GM12878 (cell line): ENCODE data around the gene EFHD2. TPM values are rescaled to one million over a fixed set of nuclear protein-coding genes. Genes with fewer than 3 reads are reported as not detected.

Source experiments
- ATAC-seq: fragments of 200-7000 bp; cut with Tn5 transposase; 3 replicates; pipeline ENCODE4 v1.9.1; 2020; ENCODE audit warnings: mild to moderate bottlenecking, moderate library complexity
- BruUV-seq: library from RNA; stranded (reverse); fragments of 400-500 nt; replicated peaks from 2 replicates; lab custom pipeline; 2021; lab: Mats Ljungman, UMichigan
- CTCF ChIA-PET: fragments of 300-600 bp; sonication (Branson Sonifier 250); formaldehyde crosslinking; extraction: SDS; loops from one replicate; lab custom pipeline; 2021; ENCODE audit warnings: inconsistent platforms; lab: Yijun Ruan, JAX
- POLR2A ChIA-PET: fragments of 350-600 bp; formaldehyde crosslinking; extraction: SDS; loops from one replicate; lab custom pipeline; 2021; ENCODE audit warnings: inconsistent platforms; lab: Charles Lee
- RAD21 ChIA-PET: fragments of 300-600 bp; sonication (Branson Sonifier 250); formaldehyde crosslinking; loops from one replicate; lab custom pipeline; 2023; ENCODE audit warnings: antibody characterized with exemption; ENCODE audit not compliant: unreplicated experiment; lab: Charles Lee
- SMC1A ChIA-PET: fragments of 300-600 bp; sonication (Branson Sonifier 250); formaldehyde crosslinking; loops from one replicate; lab custom pipeline; 2023; ENCODE audit not compliant: unreplicated experiment, uncharacterized antibody; lab: Charles Lee
- DNase-seq: peaks from one replicate; pipeline ENCODE4 v3.0.0-alpha.2; 2011; ENCODE audit warnings: low read depth, low spot score
- FAIRE-seq: peaks from 3 replicates; lab custom pipeline; 2011; peaks lifted over from hg19 to GRCh38; lab: Jason Lieb, UNC
- H2AFZ ChIP-seq: 2 replicates; pipeline ENCODE4 v1.6.0; 2011; ENCODE audit warnings: low read depth, low read length, control low read depth; ENCODE audit not compliant: control insufficient read depth
- H3K27ac ChIP-seq: 2 replicates; pipeline ENCODE4 v1.5.1; 2011; ENCODE audit warnings: control low read depth; ENCODE audit not compliant: control insufficient read depth, insufficient read depth
- H3K27me3 ChIP-seq, 2 experiments: replicated peaks in 1 of 2; 2 replicates each; pipeline versions ENCODE4 v1.6.0 to v1.6.1; 2011; ENCODE audit warnings: low read length in 1 of 2; ENCODE audit not compliant: control insufficient read depth in 2 of 2, insufficient read depth in 2 of 2
- H3K36me3 ChIP-seq, 2 experiments: 2 replicates each; pipeline ENCODE4 v1.5.1; 2011; ENCODE audit warnings: low read length in 1 of 2; ENCODE audit not compliant: control insufficient read depth in 2 of 2, insufficient read depth in 2 of 2
- H3K4me1 ChIP-seq: 2 replicates; pipeline ENCODE4 v1.6.1; 2011; ENCODE audit warnings: mild to moderate bottlenecking, low read length, moderate library complexity, mixed read lengths; ENCODE audit not compliant: control insufficient read depth, insufficient read depth
- H3K4me2 ChIP-seq: 2 replicates; pipeline ENCODE4 v1.6.0; 2011; ENCODE audit warnings: control low read depth; ENCODE audit not compliant: control insufficient read depth, insufficient read depth
- H3K4me3 ChIP-seq: fragments of 200-600 bp; sonication (generic); 2 replicates; pipeline ENCODE4 v1.5.1; 2016
- H3K79me2 ChIP-seq: 2 replicates; pipeline ENCODE4 v1.6.0; 2011; ENCODE audit warnings: low read length; ENCODE audit not compliant: control insufficient read depth, insufficient read depth
- H3K9ac ChIP-seq: 2 replicates; pipeline ENCODE4 v1.8.0; 2011; ENCODE audit warnings: low read length, control low read depth, mixed read lengths; ENCODE audit not compliant: control insufficient read depth, insufficient read depth
- H3K9me3 ChIP-seq: replicated peaks from 3 replicates; pipeline ENCODE4 v1.5.1; 2011; ENCODE audit warnings: mild to moderate bottlenecking, low read length; ENCODE audit not compliant: control insufficient read depth, insufficient read depth
- H4K20me1 ChIP-seq: 2 replicates; pipeline ENCODE4 v1.6.0; 2011; ENCODE audit not compliant: control insufficient read depth, insufficient read depth
- BHLHE40 ChIP-seq, 2 experiments: fragments of 450-650 bp in 1 of 2; IDR thresholded peaks; 2 replicates each; pipeline ENCODE4 v1.6.1; 2011 to 2017; ENCODE audit warnings: low read depth in 2 of 2, borderline replicate concordance in 1 of 2, improper control_type of control experiment in 1 of 2, low read length in 1 of 2, mild to moderate bottlenecking in 1 of 2
- CBX3 ChIP-seq: fragments of 200-600 bp; sonication (generic); IDR thresholded peaks from 2 replicates; pipeline ENCODE4 v1.6.1; 2016; ENCODE audit warnings: low read depth, borderline replicate concordance
- FOXK2 ChIP-seq: fragments of 450-650 bp; IDR thresholded peaks from 2 replicates; pipeline ENCODE4 v1.6.1; 2017; ENCODE audit warnings: mild to moderate bottlenecking, moderate library complexity
- LARP7 ChIP-seq: fragments of 450-650 bp; IDR thresholded peaks from 2 replicates; pipeline ENCODE4 v1.6.1; 2017; ENCODE audit warnings: mild to moderate bottlenecking
- MEF2B ChIP-seq: fragments of 450-650 bp; IDR thresholded peaks from 2 replicates; pipeline ENCODE4 v1.6.1; 2018; ENCODE audit warnings: mild to moderate bottlenecking, moderate library complexity; ENCODE audit not compliant: partially characterized antibody, poor library complexity, severe bottlenecking
- NBN ChIP-seq: fragments of 450-650 bp; IDR thresholded peaks from 2 replicates; pipeline ENCODE4 v1.6.1; 2016
- NFIC ChIP-seq: IDR thresholded peaks from 2 replicates; pipeline ENCODE4 v1.6.1; 2012; ENCODE audit warnings: low read depth, mild to moderate bottlenecking, inconsistent platforms, low read length, moderate library complexity
- PML ChIP-seq: IDR thresholded peaks from 2 replicates; pipeline ENCODE4 v1.6.1; 2012; ENCODE audit warnings: low read length, inconsistent platforms
- SMC3 ChIP-seq: IDR thresholded peaks from 2 replicates; pipeline ENCODE4 v1.6.1; 2011; ENCODE audit warnings: low read length, improper control_type of control experiment, borderline replicate concordance
- TCF12 ChIP-seq: IDR thresholded peaks from 2 replicates; pipeline ENCODE4 v1.6.1; 2011; ENCODE audit warnings: low read depth, mild to moderate bottlenecking, low read length
- TCF3 ChIP-seq: IDR thresholded peaks from 2 replicates; pipeline ENCODE4 v1.6.1; 2012; ENCODE audit warnings: low read depth, mild to moderate bottlenecking, low read length, borderline replicate concordance; ENCODE audit not compliant: insufficient read depth
- ZSCAN29 ChIP-seq: fragments of 450-650 bp; IDR thresholded peaks from 2 replicates; pipeline ENCODE4 v1.6.1; 2017; ENCODE audit warnings: mild to moderate bottlenecking, moderate library complexity
- WGBS: methylation state at CpG from one replicate; pipeline ENCODE4 v1.1.6; 2016; ENCODE audit warnings: low lambda C conversion rate; ENCODE audit not compliant: insufficient replicate concordance, insufficient coverage; ENCODE audit errors: missing lambda C conversion rate; 5-methylcytosine and 5-hydroxymethylcytosine counted together
- in situ Hi-C: fragments of 300-500 bp; cut with MboI; formaldehyde crosslinking; loops from 9 replicates; pipeline ENCODE4 v1.14.3; 2018; ENCODE audit warnings: mixed read lengths
- intact Hi-C: fragments of 100-400 bp; cut with micrococcal nuclease; formaldehyde crosslinking; loops from one replicate; pipeline ENCODE4 v1.14.2; 2022; ENCODE audit not compliant: unreplicated experiment
- polyA plus RNA-seq, 11 experiments: library from polyadenylated mRNA; depleted of rRNA in 4 of 11; unstranded in 6 of 11; stranded (reverse) in 5 of 11; fragments of >200 nt; fragmentation: Nextera tagmentation in 4 of 11; fragmentation: Illumina TruSeq in 1 of 11; extraction: Ambion mirVana in 4 of 11; extraction: Trizol in 1 of 11; gene quantifications; 1 replicate in 1 of 11; 2 replicates in 10 of 11; pipeline versions ENCODE4 v1.2.1 to v1.2.3, GENCODE V29; 2011 to 2016; ENCODE audit warnings: inconsistent platforms in 2 of 11, missing spikeins in 2 of 11, low read depth in 1 of 11
- total RNA-seq, 4 experiments: library from RNA; depleted of rRNA in 3 of 4; stranded (reverse); fragments of >200 nt in 3 of 4; fragmentation: Illumina TruSeq in 1 of 4; extraction: Trizol in 1 of 4; gene quantifications; 2 replicates each; pipeline versions ENCODE4 v1.2.1 to v1.2.3, GENCODE V29; 2013 to 2021
- TF ChIP-seq, protein P1 (sequence below): IDR thresholded peaks from 2 replicates; pipeline ENCODE4 v1.6.1; 2012; ENCODE audit warnings: improper control_type of control experiment, low read depth, low read length; ENCODE audit not compliant: insufficient replicate concordance
- TF ChIP-seq, protein P2 (sequence below): IDR thresholded peaks from 2 replicates; pipeline ENCODE4 v1.6.1; 2011; ENCODE audit warnings: borderline replicate concordance, low read depth, mild to moderate bottlenecking, moderate library complexity, mixed read lengths, low read length; ENCODE audit not compliant: insufficient read depth; ENCODE audit errors: extremely low read length
- TF ChIP-seq, protein P3 (sequence below): fragments of 450-650 bp; IDR thresholded peaks from 2 replicates; pipeline ENCODE4 v1.6.1; 2017; ENCODE audit warnings: borderline replicate concordance

Gene EFHD2
- total and polyA plus RNA-seq, 10 of the 15 experiments (the other 5 are each of a cell fraction or from before 2014, with no cell fraction given) = 4.0 to 114 (median 66.1) TPM

DNA sequence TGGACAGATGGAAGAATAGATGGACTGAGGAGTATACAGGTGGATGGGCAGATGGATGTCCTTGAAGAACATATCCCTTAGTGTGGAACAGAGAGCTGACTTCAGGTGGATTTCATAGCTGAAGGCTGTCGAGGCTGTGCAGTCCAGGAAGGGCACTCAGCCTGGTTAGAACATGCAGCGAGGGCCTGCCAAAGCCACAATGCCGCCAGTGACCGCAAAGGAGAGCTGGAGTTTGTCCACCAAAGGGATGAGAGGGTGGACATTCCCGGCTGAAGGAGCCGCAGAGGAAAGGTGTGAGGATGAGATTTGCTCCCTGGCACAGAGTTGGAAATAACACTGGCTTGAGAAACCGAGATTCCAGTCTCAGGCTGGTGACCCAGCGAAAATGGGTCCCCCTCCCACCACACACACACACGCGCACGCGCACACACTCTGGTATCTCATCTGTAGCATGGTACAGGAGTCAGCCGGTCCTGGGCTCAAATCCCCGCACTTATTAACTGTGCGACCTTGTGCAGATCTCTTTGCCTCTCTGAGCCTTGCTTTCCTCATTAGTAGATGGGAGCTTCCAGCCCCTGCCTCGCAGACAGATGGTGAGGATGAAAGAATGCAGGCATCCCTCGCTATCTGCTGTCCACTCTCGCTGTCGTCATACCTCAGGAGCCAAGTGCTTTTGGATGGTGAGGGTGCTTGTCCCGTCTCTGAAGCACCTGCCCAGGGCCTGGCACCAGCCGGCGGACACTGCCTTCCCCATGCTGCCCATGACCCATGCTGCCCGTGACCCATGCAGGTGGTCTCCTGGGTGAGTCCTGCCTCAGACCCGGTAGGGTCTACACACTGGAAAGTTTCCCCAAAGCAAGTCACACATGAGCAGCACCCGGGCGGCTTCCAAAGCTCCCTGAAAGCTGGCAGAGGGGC is 26.8 kb upstream of the EFHD2 start (continued):
- no peak for TF ChIP-seq PML
- TF ChIP-seq LARP7 = no peak
- TF ChIP-seq ZSCAN29 = no peak
- TF ChIP-seq NBN = no peak

DNA sequence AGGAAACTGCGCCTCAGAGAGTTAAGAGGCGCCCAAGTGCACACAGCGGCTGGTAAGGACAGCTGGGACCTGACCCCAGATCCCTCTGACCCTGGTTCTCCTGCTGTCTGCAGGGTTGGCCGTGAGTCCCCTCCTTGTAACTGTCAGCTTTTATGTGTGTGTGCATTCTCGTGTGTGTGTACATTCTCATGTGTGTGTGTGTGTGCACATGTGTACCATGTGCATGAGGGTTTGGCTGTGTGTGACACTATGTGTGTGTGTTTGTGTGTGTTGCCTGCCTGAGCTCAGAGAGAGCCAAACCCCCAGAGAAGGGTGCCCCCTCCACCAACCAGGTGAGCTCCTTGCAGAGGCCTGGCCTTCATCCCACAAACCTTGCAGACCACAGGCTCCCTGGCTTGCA is 25.9 kb upstream of the EFHD2 start:
- CTCF ChIA-PET = no interaction called here
- Histone ChIP-seq H3K4me1 (peaks cover 28% of the 10 kb centered on the region), H3K9ac (no peak overlapping the region), H3K36me3 (no peaks in the 10 kb centered on the region), H3K9me3 (no peaks in the 10 kb centered on the region), H3K27me3 (no peaks in the 10 kb centered on the region), H3K4me2 (no peak overlapping the region), H3K4me3 (no peak overlapping the region), H2AFZ (no peak overlapping the region), H4K20me1 (no peaks in the 10 kb centered on the region), H3K27ac (no peak overlapping the region), H3K79me2 (no peaks in the 10 kb centered on the region)
- SMC1A ChIA-PET = no interaction called here
- POLR2A ChIA-PET = interaction anchor here (0.5 kb wide), 1 partner anchor 81 kb away, joined by 11 read pairs; no protein-coding TSS in a partner anchor
- RAD21 ChIA-PET = interaction anchor here (1.2 kb wide), 1 partner anchor 47 kb away, joined by 3 read pairs; no protein-coding TSS in a partner anchor
- BruUV-seq = no TSS peak
- intact Hi-C loops = no loop called here
- FAIRE-seq (no peak), ATAC-seq (no peak; the same call in 2 of the 3 replicates), DNase-seq (no peak)
- in situ Hi-C loops = no loop called here
- 45% methylated on average over 5 of the region's 5 CpGs for WGBS
- TF ChIP-seq, protein P1, sequence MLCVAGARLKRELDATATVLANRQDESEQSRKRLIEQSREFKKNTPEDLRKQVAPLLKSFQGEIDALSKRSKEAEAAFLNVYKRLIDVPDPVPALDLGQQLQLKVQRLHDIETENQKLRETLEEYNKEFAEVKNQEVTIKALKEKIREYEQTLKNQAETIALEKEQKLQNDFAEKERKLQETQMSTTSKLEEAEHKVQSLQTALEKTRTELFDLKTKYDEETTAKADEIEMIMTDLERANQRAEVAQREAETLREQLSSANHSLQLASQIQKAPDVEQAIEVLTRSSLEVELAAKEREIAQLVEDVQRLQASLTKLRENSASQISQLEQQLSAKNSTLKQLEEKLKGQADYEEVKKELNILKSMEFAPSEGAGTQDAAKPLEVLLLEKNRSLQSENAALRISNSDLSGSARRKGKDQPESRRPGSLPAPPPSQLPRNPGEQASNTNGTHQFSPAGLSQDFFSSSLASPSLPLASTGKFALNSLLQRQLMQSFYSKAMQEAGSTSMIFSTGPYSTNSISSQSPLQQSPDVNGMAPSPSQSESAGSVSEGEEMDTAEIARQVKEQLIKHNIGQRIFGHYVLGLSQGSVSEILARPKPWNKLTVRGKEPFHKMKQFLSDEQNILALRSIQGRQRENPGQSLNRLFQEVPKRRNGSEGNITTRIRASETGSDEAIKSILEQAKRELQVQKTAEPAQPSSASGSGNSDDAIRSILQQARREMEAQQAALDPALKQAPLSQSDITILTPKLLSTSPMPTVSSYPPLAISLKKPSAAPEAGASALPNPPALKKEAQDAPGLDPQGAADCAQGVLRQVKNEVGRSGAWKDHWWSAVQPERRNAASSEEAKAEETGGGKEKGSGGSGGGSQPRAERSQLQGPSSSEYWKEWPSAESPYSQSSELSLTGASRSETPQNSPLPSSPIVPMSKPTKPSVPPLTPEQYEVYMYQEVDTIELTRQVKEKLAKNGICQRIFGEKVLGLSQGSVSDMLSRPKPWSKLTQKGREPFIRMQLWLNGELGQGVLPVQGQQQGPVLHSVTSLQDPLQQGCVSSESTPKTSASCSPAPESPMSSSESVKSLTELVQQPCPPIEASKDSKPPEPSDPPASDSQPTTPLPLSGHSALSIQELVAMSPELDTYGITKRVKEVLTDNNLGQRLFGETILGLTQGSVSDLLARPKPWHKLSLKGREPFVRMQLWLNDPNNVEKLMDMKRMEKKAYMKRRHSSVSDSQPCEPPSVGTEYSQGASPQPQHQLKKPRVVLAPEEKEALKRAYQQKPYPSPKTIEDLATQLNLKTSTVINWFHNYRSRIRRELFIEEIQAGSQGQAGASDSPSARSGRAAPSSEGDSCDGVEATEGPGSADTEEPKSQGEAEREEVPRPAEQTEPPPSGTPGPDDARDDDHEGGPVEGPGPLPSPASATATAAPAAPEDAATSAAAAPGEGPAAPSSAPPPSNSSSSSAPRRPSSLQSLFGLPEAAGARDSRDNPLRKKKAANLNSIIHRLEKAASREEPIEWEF = no peak
- TF ChIP-seq SMC3 (no peak), CBX3 (no peak), BHLHE40 (IDR thresholded peaks at IDR 0.05; ENCODE audit: borderline replicate concordance in 1 of 2, low read depth in 2 of 2, low read length in 1 of 2) (no peak), NFIC (no peak), TCF3 (no peak), FOXK2 (no peak), TCF12 (no peak), MEF2B (no peak)
- TF ChIP-seq, protein P2, sequence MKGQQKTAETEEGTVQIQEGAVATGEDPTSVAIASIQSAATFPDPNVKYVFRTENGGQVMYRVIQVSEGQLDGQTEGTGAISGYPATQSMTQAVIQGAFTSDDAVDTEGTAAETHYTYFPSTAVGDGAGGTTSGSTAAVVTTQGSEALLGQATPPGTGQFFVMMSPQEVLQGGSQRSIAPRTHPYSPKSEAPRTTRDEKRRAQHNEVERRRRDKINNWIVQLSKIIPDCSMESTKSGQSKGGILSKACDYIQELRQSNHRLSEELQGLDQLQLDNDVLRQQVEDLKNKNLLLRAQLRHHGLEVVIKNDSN = no peak
- TF ChIP-seq, protein P3, sequence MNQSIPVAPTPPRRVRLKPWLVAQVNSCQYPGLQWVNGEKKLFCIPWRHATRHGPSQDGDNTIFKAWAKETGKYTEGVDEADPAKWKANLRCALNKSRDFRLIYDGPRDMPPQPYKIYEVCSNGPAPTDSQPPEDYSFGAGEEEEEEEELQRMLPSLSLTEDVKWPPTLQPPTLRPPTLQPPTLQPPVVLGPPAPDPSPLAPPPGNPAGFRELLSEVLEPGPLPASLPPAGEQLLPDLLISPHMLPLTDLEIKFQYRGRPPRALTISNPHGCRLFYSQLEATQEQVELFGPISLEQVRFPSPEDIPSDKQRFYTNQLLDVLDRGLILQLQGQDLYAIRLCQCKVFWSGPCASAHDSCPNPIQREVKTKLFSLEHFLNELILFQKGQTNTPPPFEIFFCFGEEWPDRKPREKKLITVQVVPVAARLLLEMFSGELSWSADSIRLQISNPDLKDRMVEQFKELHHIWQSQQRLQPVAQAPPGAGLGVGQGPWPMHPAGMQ = no peak
